HCT116 (cell line): ENCODE measurements around the gene TNFSF13. TPM values are rescaled to one million over a fixed set of nuclear protein-coding genes. Genes with fewer than 3 reads are reported as not detected.

Experiments used
- ATAC-seq: fragments of 200-7000 bp; cut with Tn5 transposase; 2 replicates; pipeline ENCODE4 v1.9.1; 2020; ENCODE audit warnings: mild to moderate bottlenecking, moderate library complexity
- BruUV-seq: library from RNA; stranded (reverse); fragments of 400-500 nt; replicated peaks from 2 replicates; lab custom pipeline; 2021; lab: Mats Ljungman, UMichigan
- CTCF ChIA-PET: fragments of 300-600 bp; sonication (Branson Sonifier 250); formaldehyde crosslinking; loops from one replicate; lab custom pipeline; 2021; ENCODE audit warnings: antibody characterized with exemption; lab: Charles Lee
- POLR2A ChIA-PET: fragments of 300-600, 350-600 bp; sonication (Branson Sonifier 250); formaldehyde crosslinking; loops from one replicate; lab custom pipeline; 2021; ENCODE audit warnings: antibody characterized with exemption; lab: Charles Lee
- RAD21 ChIA-PET, 2 experiments: fragments of 300-600 bp; sonication (Branson Sonifier 250); formaldehyde crosslinking; loops; one replicate each; lab custom pipeline; 2023; ENCODE audit warnings: low total read pairs in 2 of 2; ENCODE audit not compliant: uncharacterized antibody in 2 of 2, unreplicated experiment in 2 of 2, low non-redundant PET in 1 of 2; lab: Charles Lee
- DNase-seq: peaks from one replicate; pipeline ENCODE4 v3.0.0-alpha.2; 2010; ENCODE audit warnings: low read depth, low spot score
- H2AFZ ChIP-seq: fragments of 200-600 bp; shearing (Covaris generic), sonication (generic); 2 replicates; pipeline ENCODE4 v1.6.1; 2017; ENCODE audit warnings: low read depth, mixed run types, mixed read lengths, antibody characterized with exemption, low read length; ENCODE audit not compliant: poor library complexity, severe bottlenecking
- H3K27ac ChIP-seq: 2 replicates; pipeline ENCODE4 v1.5.1; 2012; ENCODE audit warnings: low read depth, low read length
- H3K27me3 ChIP-seq: fragments of 200-600 bp; sonication (generic); 2 replicates; pipeline ENCODE4 v1.6.1; 2016; ENCODE audit warnings: mixed run types, low read length, mixed read lengths; ENCODE audit not compliant: insufficient read depth
- H3K36me3 ChIP-seq, 2 experiments: fragments of 200-500 bp in 1 of 2; fragments of 200-600 bp in 1 of 2; sonication (Bioruptor generic) in 1 of 2; sonication (generic) in 1 of 2; 2 replicates each; pipeline versions ENCODE4 v1.5.1 to v1.6.1; 2014 to 2016; ENCODE audit warnings: low read length in 2 of 2, inconsistent platforms in 1 of 2, mixed read lengths in 1 of 2, mixed run types in 1 of 2; ENCODE audit not compliant: insufficient read depth in 2 of 2, control insufficient read depth in 1 of 2
- H3K4me1 ChIP-seq, 2 experiments: fragments of 200-600 bp in 1 of 2; sonication (generic) in 1 of 2; 2 replicates each; pipeline versions ENCODE4 v1.5.1 to v1.6.1; 2012 to 2017; ENCODE audit warnings: low read length in 2 of 2, inconsistent platforms in 1 of 2, mild to moderate bottlenecking in 1 of 2, mixed read lengths in 1 of 2, mixed run types in 1 of 2, moderate library complexity in 1 of 2; ENCODE audit not compliant: insufficient read depth in 2 of 2, control insufficient read depth in 1 of 2
- H3K4me2 ChIP-seq: fragments of 200-600 bp; sonication (generic); 2 replicates; pipeline ENCODE4 v1.6.1; 2017; ENCODE audit warnings: mixed run types, low read length, mixed read lengths
- H3K4me3 ChIP-seq, 2 experiments: fragments of 200-600 bp in 1 of 2; sonication (generic) in 1 of 2; replicated peaks in 1 of 2; 2 replicates each; pipeline ENCODE4 v1.5.1; 2011 to 2016; ENCODE audit warnings: low read length in 2 of 2, control low read depth in 1 of 2, low read depth in 1 of 2, mild to moderate bottlenecking in 1 of 2, mixed read lengths in 1 of 2, mixed run types in 1 of 2
- H3K79me2 ChIP-seq: fragments of 200-600 bp; sonication (generic); 2 replicates; pipeline ENCODE4 v1.6.1; 2017; ENCODE audit warnings: mild to moderate bottlenecking, mixed run types, low read length, moderate library complexity, mixed read lengths; ENCODE audit not compliant: insufficient read depth
- H3K9ac ChIP-seq: fragments of 200-600 bp; sonication (generic); 2 replicates; pipeline ENCODE4 v1.6.1; 2016; ENCODE audit warnings: low read length, mixed read lengths
- H3K9me2 ChIP-seq: fragments of 200-600 bp; sonication (generic), shearing (Covaris generic); 2 replicates; pipeline ENCODE4 v1.6.1; 2017; ENCODE audit warnings: mixed run types, mild to moderate bottlenecking, moderate library complexity; ENCODE audit not compliant: insufficient read depth
- H3K9me3 ChIP-seq, 2 experiments: fragments of 200-500 bp in 1 of 2; fragments of 200-600 bp in 1 of 2; sonication (Bioruptor generic) in 1 of 2; sonication (generic) in 1 of 2; 2 replicates each; pipeline ENCODE4 v1.6.1; 2014 to 2017; ENCODE audit warnings: low read length in 2 of 2, mixed read lengths in 2 of 2, inconsistent platforms in 1 of 2, low read depth in 1 of 2, mild to moderate bottlenecking in 1 of 2, mixed run types in 1 of 2, moderate library complexity in 1 of 2; ENCODE audit not compliant: control insufficient read depth in 1 of 2, insufficient read depth in 1 of 2
- H4K20me1 ChIP-seq: fragments of 200-600 bp; sonication (generic), shearing (Covaris generic); 2 replicates; pipeline ENCODE4 v1.6.1; 2017; ENCODE audit warnings: mixed run types, mild to moderate bottlenecking, moderate library complexity; ENCODE audit not compliant: insufficient read depth
- JUND ChIP-seq: IDR thresholded peaks from 2 replicates; pipeline ENCODE4 v1.6.1; 2012
- intact Hi-C: fragments of 100-400 bp; cut with micrococcal nuclease; formaldehyde crosslinking; loops from 2 replicates; pipeline ENCODE4 v1.10.0; 2022
- total RNA-seq: library from RNA; stranded (reverse); gene quantifications from one replicate; pipeline ENCODE4 v1.2.1, GENCODE V29; 2021; ENCODE audit not compliant: unreplicated experiment
- TF ChIP-seq, protein P1 (sequence below): IDR thresholded peaks from 2 replicates; pipeline ENCODE4 v1.6.1; 2012; ENCODE audit warnings: low read depth

Gene TNFSF13
- total RNA-seq, 1 experiment from 2014 or later = 0.71 TPM

GRCh38 chr17:7512824-7513540, 45.6 kb upstream of the TNFSF13 start:
- DNase-seq (no peak), ATAC-seq (no peak)
- Histone ChIP-seq H2AFZ (no peak overlapping the region), H3K9me3 (no peaks in the 10 kb centered on the region), H3K4me3 (no peak overlapping the region), H3K4me2 (no peak overlapping the region), H3K4me1 (no peaks in the 10 kb centered on the region), H3K9me2 (no peaks in the 10 kb centered on the region), H3K79me2 (peaks cover 3% of the 10 kb centered on the region; the same call in 1 of the 2 replicates), H3K9ac (no peak overlapping the region), H3K27ac (no peak overlapping the region), H4K20me1 (no peaks in the 10 kb centered on the region), H3K27me3 (no peaks in the 10 kb centered on the region), H3K36me3 (peaks cover 41 to 65% of the 10 kb centered on the region in 2 experiments)
- intact Hi-C loops = loop anchor here (5.0 kb wide), 1 partner anchor 174 kb away; the partner anchor contains the start of genes TP53 and WRAP53
- ChIA-PET CTCF (interaction anchor here (3.1 to 3.9 kb wide), 2 partner anchors 10 to 48 kb away, joined by 16 to 37 read pairs; partner anchors contain the start of gene SENP3), RAD21 (interaction anchor here in 1 of 2 experiments (0.6 kb wide), 1 partner anchor 67 kb away, joined by 3 read pairs; no protein-coding TSS in a partner anchor), POLR2A (interaction anchor here (1.4 kb wide), 1 partner anchor 47 kb away, joined by 3 read pairs; no protein-coding TSS in a partner anchor)
- TF ChIP-seq JUND = no peak
- TF ChIP-seq, protein P1, sequence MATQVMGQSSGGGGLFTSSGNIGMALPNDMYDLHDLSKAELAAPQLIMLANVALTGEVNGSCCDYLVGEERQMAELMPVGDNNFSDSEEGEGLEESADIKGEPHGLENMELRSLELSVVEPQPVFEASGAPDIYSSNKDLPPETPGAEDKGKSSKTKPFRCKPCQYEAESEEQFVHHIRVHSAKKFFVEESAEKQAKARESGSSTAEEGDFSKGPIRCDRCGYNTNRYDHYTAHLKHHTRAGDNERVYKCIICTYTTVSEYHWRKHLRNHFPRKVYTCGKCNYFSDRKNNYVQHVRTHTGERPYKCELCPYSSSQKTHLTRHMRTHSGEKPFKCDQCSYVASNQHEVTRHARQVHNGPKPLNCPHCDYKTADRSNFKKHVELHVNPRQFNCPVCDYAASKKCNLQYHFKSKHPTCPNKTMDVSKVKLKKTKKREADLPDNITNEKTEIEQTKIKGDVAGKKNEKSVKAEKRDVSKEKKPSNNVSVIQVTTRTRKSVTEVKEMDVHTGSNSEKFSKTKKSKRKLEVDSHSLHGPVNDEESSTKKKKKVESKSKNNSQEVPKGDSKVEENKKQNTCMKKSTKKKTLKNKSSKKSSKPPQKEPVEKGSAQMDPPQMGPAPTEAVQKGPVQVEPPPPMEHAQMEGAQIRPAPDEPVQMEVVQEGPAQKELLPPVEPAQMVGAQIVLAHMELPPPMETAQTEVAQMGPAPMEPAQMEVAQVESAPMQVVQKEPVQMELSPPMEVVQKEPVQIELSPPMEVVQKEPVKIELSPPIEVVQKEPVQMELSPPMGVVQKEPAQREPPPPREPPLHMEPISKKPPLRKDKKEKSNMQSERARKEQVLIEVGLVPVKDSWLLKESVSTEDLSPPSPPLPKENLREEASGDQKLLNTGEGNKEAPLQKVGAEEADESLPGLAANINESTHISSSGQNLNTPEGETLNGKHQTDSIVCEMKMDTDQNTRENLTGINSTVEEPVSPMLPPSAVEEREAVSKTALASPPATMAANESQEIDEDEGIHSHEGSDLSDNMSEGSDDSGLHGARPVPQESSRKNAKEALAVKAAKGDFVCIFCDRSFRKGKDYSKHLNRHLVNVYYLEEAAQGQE = no peak
- no TSS peak for BruUV-seq
